GM12873 (cell line): ENCODE measurements around the gene FGA.

Source experiments
- CTCF ChIP-seq: IDR thresholded peaks from 2 replicates; pipeline ENCODE4 v1.5.1; 2012; ENCODE audit warnings: low read depth, mild to moderate bottlenecking, moderate library complexity, low read length, control low read depth; ENCODE audit not compliant: insufficient read depth; ENCODE audit errors: missing control alignments

FGA gene

GRCh38 chr4:154615211-154615610 lies 24.7 kb upstream of the FGA start:
- no peak for TF ChIP-seq CTCF

GRCh38 chr4:154614306-154614705 lies 23.8 kb upstream of the FGA start:
- no peak for TF ChIP-seq CTCF

- TF ChIP-seq CTCF = no peak
These were observed 22.2 kb upstream of the FGA start, which contains the start of gene FGG for GRCh38 chr4:154612472-154613414. Gene FGG, minus strand, starts transcription at chr4:154612656. Its CDS starts 47 bp downstream, at chr4:154612609.

GRCh38 chr4:154611833-154612232 lies 21.3 kb upstream of the FGA start:
- TF ChIP-seq CTCF = no peak

GRCh38 chr4:154610582-154610981 lies 20.0 kb upstream of the FGA start:
- no peak for TF ChIP-seq CTCF

- TF ChIP-seq CTCF = no peak
These were observed 19.0 kb upstream of the FGA start for GRCh38 chr4:154609532-154609931.

GRCh38 chr4:154608361-154609252 lies 18.1 kb upstream of the FGA start:
- no peak for TF ChIP-seq CTCF
